Peyer's patch (tissue), 4 donors: ENCODE results near the gene CP.

ENCODE experiments used
- CTCF ChIP-seq, 6 experiments: fragments of 450-650 bp in 4 of 6; fragments of 200-600 bp in 2 of 6; sonication (generic) in 1 of 6; IDR thresholded peaks; one replicate each; pipeline ENCODE4 v1.5.1; 2017 to 2019; ENCODE audit warnings: antibody characterized with exemption in 6 of 6, mild to moderate bottlenecking in 3 of 6, moderate library complexity in 1 of 6
- POLR2A ChIP-seq, 2 donors: fragments of 450-650 bp; IDR thresholded peaks; one replicate each; pipeline ENCODE4 v1.5.1; 2017; ENCODE audit warnings: antibody characterized with exemption in 2 of 2, mild to moderate bottlenecking in 2 of 2, moderate library complexity in 2 of 2

DNA sequence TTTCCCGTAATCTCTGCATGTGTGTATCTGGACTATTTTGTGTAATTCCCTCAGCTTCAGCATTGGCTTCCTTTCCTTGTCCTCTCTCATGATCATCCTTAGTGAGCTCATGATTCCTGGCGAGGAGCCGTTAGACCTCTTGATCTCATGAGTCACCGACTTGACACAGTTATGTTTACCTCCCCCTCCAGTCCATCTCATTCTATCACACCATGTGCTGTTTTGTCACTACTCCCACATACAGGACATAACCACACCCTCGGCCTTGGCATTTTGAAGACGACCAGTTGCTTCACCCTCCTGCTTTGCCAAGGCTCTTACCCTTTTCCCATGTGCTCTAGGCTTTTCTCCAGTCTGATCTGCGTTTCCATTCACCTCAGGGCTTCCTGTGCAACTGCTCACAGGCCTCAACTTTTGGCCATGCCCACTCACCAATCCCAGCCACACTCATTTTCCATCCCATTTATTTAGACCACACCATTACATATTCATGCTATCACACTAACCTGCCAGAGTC, 41.5 kb downstream of the CP start:
- no peak for TF ChIP-seq POLR2A (IDR thresholded peaks at IDR 0.05)
- TF ChIP-seq CTCF (IDR thresholded peaks at IDR 0.05), result no peak
